ENCODE results near the gene ZDHHC1. TPM values are rescaled to one million over a fixed set of nuclear protein-coding genes. Genes with fewer than 3 reads are reported as not detected.
A peak's percentile ranks its signal among the peaks of the same experiment; 100 is the strongest.

ZDHHC1 gene
- total RNA-seq, 2 donors from 2014 or later, result 8.4 to 10.6 TPM

DNA sequence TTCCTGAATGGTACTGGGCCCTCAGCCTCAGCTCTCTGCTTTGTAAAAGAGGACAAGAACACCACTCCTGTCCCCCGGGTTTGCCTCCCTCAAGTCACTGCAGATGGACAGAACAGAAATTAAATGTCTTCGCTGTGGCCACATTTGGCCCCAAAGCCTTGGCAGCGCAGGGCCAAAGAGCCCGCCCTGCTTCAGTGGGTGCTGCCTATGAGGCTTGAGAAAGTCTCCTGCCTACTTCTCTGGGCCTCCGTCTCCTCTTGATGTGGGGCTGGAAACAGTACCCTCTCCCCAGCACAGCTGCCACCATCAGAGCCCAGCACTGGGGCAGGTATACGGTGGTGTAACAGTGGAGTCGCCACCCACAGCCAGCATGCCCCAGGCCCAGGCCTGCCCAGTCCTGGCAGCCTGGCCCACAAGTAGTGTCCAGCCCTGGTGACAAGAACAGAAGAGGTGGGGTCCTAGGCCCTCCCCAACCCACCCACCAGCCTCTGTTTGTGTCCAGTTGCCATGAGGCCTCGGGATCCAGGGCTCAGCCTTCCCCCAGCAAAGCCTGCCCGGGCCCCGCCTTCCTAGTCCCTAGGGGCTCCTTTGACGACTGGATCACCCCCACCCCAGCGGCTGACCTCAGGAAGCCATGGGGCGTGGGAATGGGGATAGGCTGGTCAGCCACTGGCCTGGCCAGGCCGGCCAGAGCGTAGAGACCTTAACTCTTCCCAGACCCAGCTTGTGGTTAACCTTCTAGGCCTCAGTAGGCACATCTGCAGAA, 19.1 kb downstream of the ZDHHC1 start:
- Mint-ChIP-seq H3K27ac (no peak overlapping the region), H3K4me3 (no peak overlapping the region), H3K9me3 (no peaks in the 10 kb centered on the region), H3K36me3 (ENCODE audit: low read depth) (no peaks in the 10 kb centered on the region), H3K27me3 (ENCODE audit: insufficient read depth) (peaks cover 63% of the 10 kb centered on the region), H3K4me1 (peaks cover 3% of the 10 kb centered on the region)
- no peak for DNase-seq
- no peaks in the 10 kb centered on the region for H3K36me3 ChIP-seq (ENCODE audit: control insufficient read depth, insufficient read depth, low read length)
- 89 to 92% methylated on average over 6 to 15 of the region's 15 CpGs for WGBS, 2 experiments (ENCODE audit: insufficient coverage in 1 of 2, insufficient read length in 1 of 2)
- peaks cover 13% of the 10 kb centered on the region for H3K4me1 ChIP-seq (ENCODE audit: control insufficient read depth, insufficient read depth, low read length)
- H3K9ac ChIP-seq (ENCODE audit: extremely low read depth, low read length, poor library complexity, severe bottlenecking), result no peak overlapping the region
- TF ChIP-seq, protein P1, sequence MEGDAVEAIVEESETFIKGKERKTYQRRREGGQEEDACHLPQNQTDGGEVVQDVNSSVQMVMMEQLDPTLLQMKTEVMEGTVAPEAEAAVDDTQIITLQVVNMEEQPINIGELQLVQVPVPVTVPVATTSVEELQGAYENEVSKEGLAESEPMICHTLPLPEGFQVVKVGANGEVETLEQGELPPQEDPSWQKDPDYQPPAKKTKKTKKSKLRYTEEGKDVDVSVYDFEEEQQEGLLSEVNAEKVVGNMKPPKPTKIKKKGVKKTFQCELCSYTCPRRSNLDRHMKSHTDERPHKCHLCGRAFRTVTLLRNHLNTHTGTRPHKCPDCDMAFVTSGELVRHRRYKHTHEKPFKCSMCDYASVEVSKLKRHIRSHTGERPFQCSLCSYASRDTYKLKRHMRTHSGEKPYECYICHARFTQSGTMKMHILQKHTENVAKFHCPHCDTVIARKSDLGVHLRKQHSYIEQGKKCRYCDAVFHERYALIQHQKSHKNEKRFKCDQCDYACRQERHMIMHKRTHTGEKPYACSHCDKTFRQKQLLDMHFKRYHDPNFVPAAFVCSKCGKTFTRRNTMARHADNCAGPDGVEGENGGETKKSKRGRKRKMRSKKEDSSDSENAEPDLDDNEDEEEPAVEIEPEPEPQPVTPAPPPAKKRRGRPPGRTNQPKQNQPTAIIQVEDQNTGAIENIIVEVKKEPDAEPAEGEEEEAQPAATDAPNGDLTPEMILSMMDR (conservative IDR thresholded peaks at IDR 0.05), result no peak
- no peak overlapping the region for H3K4me3 ChIP-seq (ENCODE audit: low read length)
- no peaks in the 10 kb centered on the region for H3K9me3 ChIP-seq (ENCODE audit: control insufficient read depth, low read length)
- H3K27me3 ChIP-seq (ENCODE audit: control insufficient read depth, insufficient read depth, low read length, poor library complexity, severe bottlenecking), result peaks cover 38% of the 10 kb centered on the region
- peak overlapping the region; percentile 90 for H3K27ac ChIP-seq (ENCODE audit: low read depth, low read length)

DNA sequence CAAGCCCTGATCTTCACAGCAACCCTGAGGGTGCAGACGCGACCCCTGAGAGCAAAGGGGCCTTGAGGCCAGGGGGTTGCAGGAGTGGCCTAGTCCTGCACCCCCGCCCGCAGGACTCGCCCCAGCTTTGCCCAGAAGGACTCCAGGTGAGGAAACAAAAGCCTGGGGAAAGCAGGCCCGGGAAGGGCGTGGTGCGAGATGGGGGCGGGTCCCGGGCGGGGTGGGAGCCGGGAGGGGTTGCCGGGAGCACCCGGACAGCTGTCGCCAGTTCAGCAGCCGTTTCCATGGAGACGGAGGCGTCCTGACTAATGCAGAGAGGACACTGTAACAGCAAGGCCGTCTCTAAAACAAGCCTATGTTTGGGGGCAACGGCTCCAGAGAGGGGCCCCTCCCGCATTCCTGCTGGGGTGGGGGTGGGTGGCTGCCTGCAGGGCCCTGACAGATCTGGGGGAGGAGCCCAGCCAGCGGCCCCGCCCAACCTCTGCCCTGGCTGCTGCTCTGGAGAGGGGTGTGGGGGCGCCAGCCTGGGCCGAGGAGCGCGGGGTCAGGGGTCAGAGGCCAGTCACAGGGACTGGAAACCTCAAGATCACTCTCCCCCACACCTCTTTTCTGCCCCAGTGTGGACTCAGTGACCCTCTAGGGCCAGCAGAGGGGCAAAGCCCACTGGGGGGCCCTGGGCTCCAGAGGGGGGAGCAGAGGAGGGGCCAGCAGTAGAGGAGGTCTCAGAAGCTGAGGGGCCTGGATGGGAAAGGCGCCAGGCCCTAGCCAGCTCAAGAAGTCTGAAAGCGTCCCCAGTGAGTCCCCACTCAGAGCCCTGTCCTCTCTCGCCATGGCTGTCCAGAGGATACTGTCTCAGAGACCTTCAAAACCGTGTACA, 19.9 kb downstream of the ZDHHC1 start:
- no peak overlapping the region for H3K4me3 ChIP-seq (ENCODE audit: low read length)
- no peaks in the 10 kb centered on the region for H3K36me3 ChIP-seq (ENCODE audit: control insufficient read depth, insufficient read depth, low read length)
- H3K27ac Mint-ChIP-seq, result no peak overlapping the region
- no peaks in the 10 kb centered on the region for H3K36me3 Mint-ChIP-seq (ENCODE audit: low read depth)
- TF ChIP-seq, protein P1 (conservative IDR thresholded peaks at IDR 0.05), result no peak
- no peaks in the 10 kb centered on the region for H3K9me3 Mint-ChIP-seq
- no peak overlapping the region for H3K4me3 Mint-ChIP-seq
- H3K4me1 ChIP-seq (ENCODE audit: control insufficient read depth, insufficient read depth, low read length), result peaks cover 13% of the 10 kb centered on the region
- H3K27ac ChIP-seq (ENCODE audit: low read depth, low read length), result peak overlapping the region; percentile 90
- H3K9ac ChIP-seq (ENCODE audit: extremely low read depth, low read length, poor library complexity, severe bottlenecking), result no peak overlapping the region
- peak; percentile 94 for DNase-seq
- peaks cover 66% of the 10 kb centered on the region for H3K27me3 Mint-ChIP-seq (ENCODE audit: insufficient read depth)
- no peaks in the 10 kb centered on the region for H3K9me3 ChIP-seq (ENCODE audit: control insufficient read depth, low read length)
- H3K27me3 ChIP-seq (ENCODE audit: control insufficient read depth, insufficient read depth, low read length, poor library complexity, severe bottlenecking), result peaks cover 44% of the 10 kb centered on the region
- 24 to 31% methylated on average over 20 to 27 of the region's 31 CpGs for WGBS, 2 experiments (ENCODE audit: insufficient coverage in 1 of 2, insufficient read length in 1 of 2)
- H3K4me1 Mint-ChIP-seq, result peaks cover 3% of the 10 kb centered on the region

DNA sequence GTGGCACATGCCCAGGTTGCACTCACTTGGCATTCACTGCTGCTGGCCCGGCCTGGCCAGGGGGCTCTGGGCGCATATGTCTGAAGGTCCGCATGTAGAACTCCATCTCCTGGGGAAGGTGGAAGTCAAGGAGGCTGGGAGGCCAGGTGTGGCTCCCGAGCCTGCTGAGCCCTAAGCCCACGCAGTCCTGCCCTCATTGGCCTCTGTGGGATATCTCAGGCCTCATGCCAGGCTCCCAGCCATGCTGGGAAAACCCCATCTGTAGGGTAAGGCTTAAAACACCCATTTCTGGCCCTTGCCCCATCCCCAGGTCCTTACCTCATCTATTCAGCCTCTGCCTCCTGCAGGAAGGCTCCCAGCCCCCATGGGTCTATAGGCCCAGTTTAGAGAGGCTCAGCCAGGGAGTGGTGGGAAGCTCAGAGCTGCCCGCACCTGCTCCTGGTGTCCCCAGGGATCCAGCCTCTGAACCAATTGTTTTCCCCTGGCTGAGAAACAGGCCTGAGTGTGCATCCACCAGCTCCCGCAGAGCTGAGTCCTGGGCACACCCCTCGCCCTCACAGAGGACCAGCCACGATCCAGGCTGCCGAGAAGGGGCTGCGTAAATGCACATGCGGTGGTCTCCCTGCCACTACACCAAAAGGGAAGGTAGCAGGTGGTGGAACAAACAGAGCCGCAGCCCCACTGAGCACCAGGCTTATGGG, 20.7 kb downstream of the ZDHHC1 start:
- TF ChIP-seq, protein P1 (conservative IDR thresholded peaks at IDR 0.05), result no peak
- Mint-ChIP-seq H3K9me3 (no peaks in the 10 kb centered on the region), H3K4me1 (peaks cover 3% of the 10 kb centered on the region), H3K4me3 (no peak overlapping the region), H3K27me3 (ENCODE audit: insufficient read depth) (peaks cover 71% of the 10 kb centered on the region), H3K36me3 (ENCODE audit: low read depth) (no peaks in the 10 kb centered on the region), H3K27ac (no peak overlapping the region)
- no peak for DNase-seq
- no peaks in the 10 kb centered on the region for H3K36me3 ChIP-seq (ENCODE audit: control insufficient read depth, insufficient read depth, low read length)
- no peak overlapping the region for H3K4me3 ChIP-seq (ENCODE audit: low read length)
- H3K9ac ChIP-seq (ENCODE audit: extremely low read depth, low read length, poor library complexity, severe bottlenecking), result no peak overlapping the region
- peaks cover 13% of the 10 kb centered on the region for H3K4me1 ChIP-seq (ENCODE audit: control insufficient read depth, insufficient read depth, low read length)
- H3K27me3 ChIP-seq (ENCODE audit: control insufficient read depth, insufficient read depth, low read length, poor library complexity, severe bottlenecking), result peaks cover 44% of the 10 kb centered on the region
- peak overlapping the region; percentile 90 for H3K27ac ChIP-seq (ENCODE audit: low read depth, low read length)
- H3K9me3 ChIP-seq (ENCODE audit: control insufficient read depth, low read length), result no peaks in the 10 kb centered on the region
- 65 to 76% methylated on average over 10 to 13 of the region's 13 CpGs for WGBS, 2 experiments (ENCODE audit: insufficient coverage in 1 of 2, insufficient read length in 1 of 2)

All from endodermal cell (in vitro differentiated cells).